Neural cell (in vitro differentiated cells): ENCODE results near the gene PBX3. TPM values are rescaled to one million over a fixed set of nuclear protein-coding genes. Genes with fewer than 3 reads are reported as not detected.

Experiments
- H2AFZ ChIP-seq: fragments of 200-600, 300-800 bp; sonication (generic), shearing (Covaris generic); 2 replicates; pipeline ENCODE4 v1.6.0; 2014; ENCODE audit warnings: low read depth, mild to moderate bottlenecking, antibody characterized with exemption, low read length, moderate library complexity
- H3F3A ChIP-seq: fragments of 200-600 bp; shearing (Covaris generic); 2 replicates; pipeline ENCODE4 v1.6.1; 2016; ENCODE audit warnings: mild to moderate bottlenecking, moderate library complexity, mixed read lengths, antibody characterized with exemption, low read length; ENCODE audit not compliant: insufficient read depth, poor library complexity, severe bottlenecking
- H3K27ac ChIP-seq: fragments of 200-600, 300-800 bp; sonication (generic), shearing (Covaris generic); 2 replicates; pipeline ENCODE4 v1.5.1; 2014; ENCODE audit warnings: mild to moderate bottlenecking, low read length, moderate library complexity
- H3K27me3 ChIP-seq: fragments of 300-800, 200-600 bp; sonication (generic), shearing (Covaris generic); 2 replicates; pipeline ENCODE4 v1.6.0; 2014; ENCODE audit warnings: mild to moderate bottlenecking, low read depth, low read length, moderate library complexity; ENCODE audit not compliant: insufficient read depth
- H3K36me3 ChIP-seq: fragments of 300-800, 200-600 bp; sonication (generic), shearing (Covaris generic); 2 replicates; pipeline ENCODE4 v1.5.1; 2014; ENCODE audit warnings: mild to moderate bottlenecking, antibody characterized with exemption, low read length, moderate library complexity; ENCODE audit not compliant: insufficient read depth
- H3K4me2 ChIP-seq: fragments of 300-800, 200-600 bp; sonication (generic), shearing (Covaris generic); 2 replicates; pipeline ENCODE4 v1.6.0; 2014; ENCODE audit warnings: mild to moderate bottlenecking, low read length
- H3K4me3 ChIP-seq: fragments of 300-800, 200-600 bp; sonication (generic), shearing (Covaris generic); 2 replicates; pipeline ENCODE4 v1.5.1; 2014; ENCODE audit warnings: mild to moderate bottlenecking, low read length, moderate library complexity
- H3K79me2 ChIP-seq: fragments of 200-600 bp; shearing (Covaris generic); replicated peaks from 2 replicates; pipeline ENCODE4 v1.6.0; 2014; ENCODE audit warnings: mild to moderate bottlenecking, low read length, moderate library complexity; ENCODE audit not compliant: insufficient read depth
- H3K9ac ChIP-seq: fragments of 300-800, 200-600 bp; sonication (generic), shearing (Covaris generic); 2 replicates; pipeline ENCODE4 v1.6.1; 2016; ENCODE audit warnings: mild to moderate bottlenecking, low read length, mixed read lengths
- H3K9me2 ChIP-seq: fragments of 200-600 bp; shearing (Covaris generic); 2 replicates; pipeline ENCODE4 v1.6.1; 2016; ENCODE audit warnings: mild to moderate bottlenecking, low read length, mixed read lengths; ENCODE audit not compliant: insufficient read depth
- H3K9me3 ChIP-seq: fragments of 200-600, 300-800 bp; sonication (generic), shearing (Covaris generic); 2 replicates; pipeline ENCODE4 v1.6.1; 2016; ENCODE audit warnings: mild to moderate bottlenecking, mixed run types, low read length, moderate library complexity, mixed read lengths
- H4K20me1 ChIP-seq: fragments of 200-600 bp; shearing (Covaris generic); 2 replicates; pipeline ENCODE4 v1.6.1; 2016; ENCODE audit warnings: mild to moderate bottlenecking, mixed run types; ENCODE audit not compliant: insufficient read depth
- CTCF ChIP-seq: fragments of 450-650 bp; IDR thresholded peaks from 2 replicates; pipeline ENCODE4 v1.5.1; 2014; ENCODE audit warnings: antibody characterized with exemption, mild to moderate bottlenecking, moderate library complexity; ENCODE audit not compliant: poor library complexity, severe bottlenecking
- EP300 ChIP-seq: fragments of 450-650 bp; conservative IDR thresholded peaks from 2 replicates; pipeline ENCODE4 v1.6.1; 2014; ENCODE audit warnings: antibody characterized with exemption, mild to moderate bottlenecking, moderate library complexity; ENCODE audit not compliant: poor library complexity, severe bottlenecking
- EZH2 ChIP-seq: fragments of 200-600, 300-800 bp; shearing (Covaris generic), sonication (generic); IDR thresholded peaks from 2 replicates; pipeline ENCODE4 v1.6.1; 2014; ENCODE audit warnings: antibody characterized with exemption, low read length, borderline replicate concordance, mild to moderate bottlenecking; ENCODE audit not compliant: insufficient read depth, poor library complexity, severe bottlenecking
- MXI1 ChIP-seq: fragments of 450-650 bp; conservative IDR thresholded peaks from 2 replicates; pipeline ENCODE4 v1.6.1; 2014; ENCODE audit warnings: antibody characterized with exemption, mild to moderate bottlenecking; ENCODE audit not compliant: poor library complexity, severe bottlenecking
- POLR2AphosphoS5 ChIP-seq: IDR thresholded peaks from 2 replicates; pipeline ENCODE4 v1.6.1; 2012
- RAD21 ChIP-seq: fragments of 450-650 bp; conservative IDR thresholded peaks from 2 replicates; pipeline ENCODE4 v1.6.1; 2014; ENCODE audit warnings: antibody characterized with exemption, mild to moderate bottlenecking, moderate library complexity
- REST ChIP-seq: IDR thresholded peaks from 2 replicates; pipeline ENCODE4 v1.6.1; 2012; ENCODE audit warnings: borderline replicate concordance
- SMC3 ChIP-seq: fragments of 450-650 bp; conservative IDR thresholded peaks from 2 replicates; pipeline ENCODE4 v1.6.1; 2014; ENCODE audit warnings: antibody characterized with exemption, mild to moderate bottlenecking, moderate library complexity; ENCODE audit not compliant: poor library complexity
- TAF1 ChIP-seq: IDR thresholded peaks from 2 replicates; pipeline ENCODE4 v1.6.1; 2012; ENCODE audit warnings: low read depth
- polyA plus RNA-seq: library from polyadenylated mRNA; depleted of rRNA; stranded (reverse); fragments of >200 nt; gene quantifications from 2 replicates; pipeline ENCODE4 v1.2.3, GENCODE V29; 2014

Gene PBX3
- polyA plus RNA-seq, 1 donor from 2014 or later: 398 TPM

GRCh38 chr9:125950880-125951471, 203.8 kb downstream of the PBX3 start:
- H3K27me3 ChIP-seq: no peaks in the 10 kb centered on the region
- H3K36me3 ChIP-seq: peaks cover 15% of the 10 kb centered on the region
- no peak overlapping the region for H2AFZ ChIP-seq
- no peaks in the 10 kb centered on the region for H4K20me1 ChIP-seq
- TF ChIP-seq REST (no peak), RAD21 (no peak), EZH2 (no peak)
- no peak overlapping the region for H3K4me2 ChIP-seq
- no peaks in the 10 kb centered on the region for H3K9me2 ChIP-seq
- peaks cover 3% of the 10 kb centered on the region for H3K79me2 ChIP-seq
- no peak overlapping the region for H3K9ac ChIP-seq
- H3K27ac ChIP-seq: no peak overlapping the region
- H3F3A ChIP-seq: no peaks in the 10 kb centered on the region
- H3K4me3 ChIP-seq: no peak overlapping the region
- no peaks in the 10 kb centered on the region for H3K9me3 ChIP-seq

GRCh38 chr9:125953314-125954019, 206.3 kb downstream of the PBX3 start:
- Histone ChIP-seq H3K4me3 (no peak overlapping the region), H3K9me2 (no peaks in the 10 kb centered on the region), H3K27me3 (no peaks in the 10 kb centered on the region), H3K9ac (no peak overlapping the region), H3F3A (no peaks in the 10 kb centered on the region), H3K27ac (no peak overlapping the region), H3K9me3 (no peaks in the 10 kb centered on the region), H3K4me2 (no peak overlapping the region), H3K79me2 (peaks cover 3% of the 10 kb centered on the region), H2AFZ (no peak overlapping the region), H4K20me1 (no peaks in the 10 kb centered on the region), H3K36me3 (peaks cover 4% of the 10 kb centered on the region)
- TF ChIP-seq TAF1: no peak
- TF ChIP-seq POLR2AphosphoS5: no peak
- no peak for TF ChIP-seq SMC3
- no peak for TF ChIP-seq EZH2
- no peak for TF ChIP-seq CTCF
- no peak for TF ChIP-seq EP300
- no peak for TF ChIP-seq REST
- no peak for TF ChIP-seq RAD21
- TF ChIP-seq MXI1: no peak
